Amygdala (tissue), 56 donors: Measurements from ENCODE around the gene OXER1.

ENCODE experiments used
- DNase-seq, 56 donors: peaks; one replicate each; lab custom pipeline; 2025; lab: John Stamatoyannopoulos, UW

The OXER1 gene

GRCh38 chr2:42771546-42772153 lies 7.7 kb upstream of the OXER1 start:
- DNase-seq: no peak

GRCh38 chr2:42770288-42771131 lies 6.6 kb upstream of the OXER1 start:
- DNase-seq: peak in 2 of 56 donors; percentile 36 to 43

GRCh38 chr2:42769583-42770287 lies 5.8 kb upstream of the OXER1 start:
- no peak for DNase-seq

- no peak for DNase-seq
Observed at GRCh38 chr2:42768706-42769256, 4.8 kb upstream of the OXER1 start.

GRCh38 chr2:42767899-42768705 lies 4.2 kb upstream of the OXER1 start:
- no peak for DNase-seq

GRCh38 chr2:42767080-42767898 lies 3.4 kb upstream of the OXER1 start:
- no peak for DNase-seq

GRCh38 chr2:42765686-42766085 lies 1.8 kb upstream of the OXER1 start:
- DNase-seq: no peak

- DNase-seq: no peak
Observed at GRCh38 chr2:42764901-42765300, 966 bp upstream of the OXER1 start.

GRCh38 chr2:42762823-42763804 lies 821 bp downstream of the OXER1 start:
- DNase-seq: no peak

- no peak for DNase-seq
Observed at GRCh38 chr2:42762155-42762554, 1.8 kb downstream of the OXER1 start.

GRCh38 chr2:42761554-42761953 lies 2.4 kb downstream of the OXER1 start:
- DNase-seq: no peak

- DNase-seq: no peak
Observed at GRCh38 chr2:42758751-42759150, 5.2 kb downstream of the OXER1 start.

GRCh38 chr2:42757981-42758740 lies 5.8 kb downstream of the OXER1 start:
- DNase-seq: no peak

GRCh38 chr2:42756966-42757513 lies 6.9 kb downstream of the OXER1 start:
- no peak for DNase-seq

- no peak for DNase-seq
Observed at GRCh38 chr2:42756150-42756775, 7.7 kb downstream of the OXER1 start.

GRCh38 chr2:42755191-42755880 lies 8.6 kb downstream of the OXER1 start:
- DNase-seq: peak in 4 of 56 donors; percentile 10 to 39 (median 17)
